Panc1 (cell line): Measurements from ENCODE around the gene FCSK. TPM values are rescaled to one million over a fixed set of nuclear protein-coding genes. Genes with fewer than 3 reads are reported as not detected.

Experiments used
- ATAC-seq: fragments of 200-7000 bp; cut with Tn5 transposase; 2 replicates; pipeline ENCODE4 v1.9.1; 2020; ENCODE audit warnings: mild to moderate bottlenecking, moderate library complexity
- BruUV-seq: library from RNA; stranded (reverse); fragments of 400-500 nt; replicated peaks from 2 replicates; lab custom pipeline; 2021; lab: Mats Ljungman, UMichigan
- CTCF ChIA-PET: fragments of 300-600 bp; sonication (Branson Sonifier 250); formaldehyde crosslinking; loops from one replicate; lab custom pipeline; 2022; ENCODE audit warnings: antibody characterized with exemption; lab: Charles Lee
- POLR2A ChIA-PET: fragments of 300-600 bp; sonication (Branson Sonifier 250); formaldehyde crosslinking; loops from one replicate; lab custom pipeline; 2022; ENCODE audit warnings: antibody characterized with exemption; lab: Charles Lee
- DNase-seq: peaks from one replicate; pipeline ENCODE4 v3.0.0-alpha.2; 2010; ENCODE audit warnings: low read depth, low spot score
- H3K27ac ChIP-seq: 2 replicates; pipeline ENCODE4 v1.5.1; 2011; ENCODE audit warnings: mild to moderate bottlenecking, low read length, inconsistent platforms
- H3K27me3 ChIP-seq: fragments of 200-500 bp; sonication (Bioruptor generic); 2 replicates; pipeline ENCODE4 v1.6.0; 2014; ENCODE audit warnings: low read length, inconsistent platforms; ENCODE audit not compliant: control insufficient read depth, insufficient read depth
- H3K36me3 ChIP-seq: fragments of 200-500 bp; sonication (Bioruptor generic); 2 replicates; pipeline ENCODE4 v1.5.1; 2014; ENCODE audit warnings: inconsistent platforms, mild to moderate bottlenecking, low read length, moderate library complexity; ENCODE audit not compliant: control insufficient read depth, insufficient read depth
- H3K4me1 ChIP-seq: 2 replicates; pipeline ENCODE4 v1.5.1; 2011; ENCODE audit warnings: inconsistent platforms, mild to moderate bottlenecking, low read length, moderate library complexity; ENCODE audit not compliant: control insufficient read depth, insufficient read depth
- H3K4me3 ChIP-seq, 2 experiments: 2 replicates each; pipeline ENCODE4 v1.5.1; 2011 to 2012; ENCODE audit warnings: low read depth in 2 of 2, low read length in 2 of 2, mild to moderate bottlenecking in 2 of 2, inconsistent platforms in 1 of 2, moderate library complexity in 1 of 2
- H3K9me3 ChIP-seq: fragments of 200-500 bp; sonication (Bioruptor generic); 2 replicates; pipeline ENCODE4 v1.5.1; 2014; ENCODE audit warnings: low read depth, mild to moderate bottlenecking, inconsistent platforms, low read length, moderate library complexity; ENCODE audit not compliant: control insufficient read depth, insufficient read depth
- POLR2AphosphoS5 ChIP-seq: IDR thresholded peaks from 2 replicates; pipeline ENCODE4 v1.6.1; 2012; ENCODE audit warnings: mild to moderate bottlenecking, low read depth, low read length, moderate library complexity
- SIN3A ChIP-seq: IDR thresholded peaks from 2 replicates; pipeline ENCODE4 v1.6.1; 2012; ENCODE audit warnings: low read depth, mild to moderate bottlenecking, low read length, moderate library complexity, borderline replicate concordance; ENCODE audit not compliant: insufficient read depth
- TCF7L2 ChIP-seq: IDR thresholded peaks from 2 replicates; pipeline ENCODE4 v1.6.1; 2011; ENCODE audit warnings: mild to moderate bottlenecking, low read depth, low read length, inconsistent platforms
- in situ Hi-C: cut with HindIII; loops from 2 replicates; pipeline ENCODE4 v1.10.0; 2016; ENCODE audit warnings: low sequenced_read_pairs, low pct_unique_long_range_greater_than_20kb
- intact Hi-C: fragments of 100-400 bp; cut with micrococcal nuclease; formaldehyde crosslinking; loops from one replicate; pipeline ENCODE4 v1.10.0; 2022; ENCODE audit not compliant: unreplicated experiment
- total RNA-seq: library from RNA; stranded (reverse); gene quantifications from one replicate; pipeline ENCODE4 v1.2.1, GENCODE V29; 2021; ENCODE audit not compliant: unreplicated experiment
- TF ChIP-seq, protein P1 (sequence below), 2 experiments: IDR thresholded peaks; 2 replicates each; pipeline ENCODE4 v1.6.1; 2011 to 2012; ENCODE audit warnings: low read depth in 2 of 2, control low read depth in 1 of 2, low read length in 1 of 2, mild to moderate bottlenecking in 1 of 2, moderate library complexity in 1 of 2; ENCODE audit not compliant: insufficient read depth in 1 of 2
- TF ChIP-seq, protein P2 (sequence below): fragments of 450-650 bp; IDR thresholded peaks from 2 replicates; pipeline ENCODE4 v1.5.1; 2017; ENCODE audit warnings: mild to moderate bottlenecking

FCSK gene
- total RNA-seq, 1 experiment from 2014 or later = 16.9 TPM

GRCh38 chr16:70418993-70419318, 35.4 kb upstream of the FCSK start:
- H3K27ac ChIP-seq = peak overlapping the region; percentile 65
- intact Hi-C loops = no loop called here
- in situ Hi-C loops = no loop called here
- ATAC-seq (no peak), DNase-seq (no peak)
- H3K27me3 ChIP-seq = no peaks in the 10 kb centered on the region
- peaks cover 66% of the 10 kb centered on the region for H3K4me1 ChIP-seq
- no peaks in the 10 kb centered on the region for H3K9me3 ChIP-seq
- TF ChIP-seq, protein P1, sequence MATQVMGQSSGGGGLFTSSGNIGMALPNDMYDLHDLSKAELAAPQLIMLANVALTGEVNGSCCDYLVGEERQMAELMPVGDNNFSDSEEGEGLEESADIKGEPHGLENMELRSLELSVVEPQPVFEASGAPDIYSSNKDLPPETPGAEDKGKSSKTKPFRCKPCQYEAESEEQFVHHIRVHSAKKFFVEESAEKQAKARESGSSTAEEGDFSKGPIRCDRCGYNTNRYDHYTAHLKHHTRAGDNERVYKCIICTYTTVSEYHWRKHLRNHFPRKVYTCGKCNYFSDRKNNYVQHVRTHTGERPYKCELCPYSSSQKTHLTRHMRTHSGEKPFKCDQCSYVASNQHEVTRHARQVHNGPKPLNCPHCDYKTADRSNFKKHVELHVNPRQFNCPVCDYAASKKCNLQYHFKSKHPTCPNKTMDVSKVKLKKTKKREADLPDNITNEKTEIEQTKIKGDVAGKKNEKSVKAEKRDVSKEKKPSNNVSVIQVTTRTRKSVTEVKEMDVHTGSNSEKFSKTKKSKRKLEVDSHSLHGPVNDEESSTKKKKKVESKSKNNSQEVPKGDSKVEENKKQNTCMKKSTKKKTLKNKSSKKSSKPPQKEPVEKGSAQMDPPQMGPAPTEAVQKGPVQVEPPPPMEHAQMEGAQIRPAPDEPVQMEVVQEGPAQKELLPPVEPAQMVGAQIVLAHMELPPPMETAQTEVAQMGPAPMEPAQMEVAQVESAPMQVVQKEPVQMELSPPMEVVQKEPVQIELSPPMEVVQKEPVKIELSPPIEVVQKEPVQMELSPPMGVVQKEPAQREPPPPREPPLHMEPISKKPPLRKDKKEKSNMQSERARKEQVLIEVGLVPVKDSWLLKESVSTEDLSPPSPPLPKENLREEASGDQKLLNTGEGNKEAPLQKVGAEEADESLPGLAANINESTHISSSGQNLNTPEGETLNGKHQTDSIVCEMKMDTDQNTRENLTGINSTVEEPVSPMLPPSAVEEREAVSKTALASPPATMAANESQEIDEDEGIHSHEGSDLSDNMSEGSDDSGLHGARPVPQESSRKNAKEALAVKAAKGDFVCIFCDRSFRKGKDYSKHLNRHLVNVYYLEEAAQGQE (IDR thresholded peaks at IDR 0.05; ENCODE audit: insufficient read depth in 1 of 2, low read depth in 2 of 2, low read length in 1 of 2) = no peak
- TF ChIP-seq, protein P2, sequence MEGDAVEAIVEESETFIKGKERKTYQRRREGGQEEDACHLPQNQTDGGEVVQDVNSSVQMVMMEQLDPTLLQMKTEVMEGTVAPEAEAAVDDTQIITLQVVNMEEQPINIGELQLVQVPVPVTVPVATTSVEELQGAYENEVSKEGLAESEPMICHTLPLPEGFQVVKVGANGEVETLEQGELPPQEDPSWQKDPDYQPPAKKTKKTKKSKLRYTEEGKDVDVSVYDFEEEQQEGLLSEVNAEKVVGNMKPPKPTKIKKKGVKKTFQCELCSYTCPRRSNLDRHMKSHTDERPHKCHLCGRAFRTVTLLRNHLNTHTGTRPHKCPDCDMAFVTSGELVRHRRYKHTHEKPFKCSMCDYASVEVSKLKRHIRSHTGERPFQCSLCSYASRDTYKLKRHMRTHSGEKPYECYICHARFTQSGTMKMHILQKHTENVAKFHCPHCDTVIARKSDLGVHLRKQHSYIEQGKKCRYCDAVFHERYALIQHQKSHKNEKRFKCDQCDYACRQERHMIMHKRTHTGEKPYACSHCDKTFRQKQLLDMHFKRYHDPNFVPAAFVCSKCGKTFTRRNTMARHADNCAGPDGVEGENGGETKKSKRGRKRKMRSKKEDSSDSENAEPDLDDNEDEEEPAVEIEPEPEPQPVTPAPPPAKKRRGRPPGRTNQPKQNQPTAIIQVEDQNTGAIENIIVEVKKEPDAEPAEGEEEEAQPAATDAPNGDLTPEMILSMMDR = no peak
- TF ChIP-seq POLR2AphosphoS5 (no peak), SIN3A (no peak), TCF7L2 (no peak)
- no peaks in the 10 kb centered on the region for H3K36me3 ChIP-seq
- no peak overlapping the region for H3K4me3 ChIP-seq
- POLR2A ChIA-PET = no interaction called here
- BruUV-seq = no TSS peak
- CTCF ChIA-PET = no interaction called here

GRCh38 chr16:70419384-70420327, 34.7 kb upstream of the FCSK start:
- ATAC-seq (no peak), DNase-seq (no peak)
- in situ Hi-C loops (no loop called here), intact Hi-C loops (no loop called here)
- Histone ChIP-seq H3K4me1 (peaks cover 64% of the 10 kb centered on the region), H3K27ac (peak overlapping the region; percentile 65), H3K4me3 (no peak overlapping the region), H3K9me3 (no peaks in the 10 kb centered on the region), H3K36me3 (no peaks in the 10 kb centered on the region), H3K27me3 (no peaks in the 10 kb centered on the region)
- POLR2A ChIA-PET = no interaction called here
- CTCF ChIA-PET = no interaction called here
- no TSS peak for BruUV-seq
- TF ChIP-seq, protein P1 (IDR thresholded peaks at IDR 0.05; ENCODE audit: insufficient read depth in 1 of 2, low read depth in 2 of 2, low read length in 1 of 2) = no peak
- TF ChIP-seq, protein P2 = no peak
- TF ChIP-seq SIN3A (no peak), POLR2AphosphoS5 (no peak), TCF7L2 (no peak)
